HepG2 (cell line): Measurements from ENCODE around the gene GPAT3. TPM values are rescaled to one million over a fixed set of nuclear protein-coding genes. Genes with fewer than 3 reads are reported as not detected.

Source experiments
- ATAC-seq: fragments of 200-7000 bp; cut with Tn5 transposase; 3 replicates; pipeline ENCODE4 v1.9.1; 2020; ENCODE audit warnings: mild to moderate bottlenecking, moderate library complexity
- BruUV-seq: library from RNA; stranded (reverse); fragments of 400-500 nt; replicated peaks from 2 replicates; lab custom pipeline; 2021; lab: Mats Ljungman, UMichigan
- CTCF ChIA-PET: fragments of 300-600 bp; formaldehyde crosslinking; extraction: SDS; loops from one replicate; lab custom pipeline; 2021; ENCODE audit warnings: low total read pairs, inconsistent platforms, low intra/inter-chr PET ratio; lab: Yijun Ruan, JAX
- POLR2A ChIA-PET: fragments of 350-600 bp; sonication (Branson Sonifier 250); formaldehyde crosslinking; loops from one replicate; lab custom pipeline; 2020; ENCODE audit warnings: antibody characterized with exemption, inconsistent platforms; lab: Yijun Ruan, JAX
- DNase-seq: peaks from one replicate; pipeline ENCODE4 v3.0.0-alpha.2; 2015; ENCODE audit warnings: low spot score
- FAIRE-seq: peaks from 3 replicates; lab custom pipeline; 2011; peaks lifted over from hg19 to GRCh38; lab: Jason Lieb, UNC
- H2AFZ ChIP-seq: one replicate; pipeline ENCODE4 v1.6.1; 2011; ENCODE audit warnings: low read length, inconsistent platforms
- H3K27ac ChIP-seq: fragments of 300-600 bp; 3 replicates; pipeline ENCODE4 v1.8.0; 2011; ENCODE audit warnings: mixed run types, mild to moderate bottlenecking, mixed read lengths, low read length, inconsistent platforms; ENCODE audit not compliant: insufficient read depth; ENCODE audit errors: extremely low read length
- H3K27me3 ChIP-seq, 2 experiments: fragments of 200-600 bp in 1 of 2; 2 replicates in 1 of 2; 3 replicates in 1 of 2; pipeline versions ENCODE4 v1.6.0 to v1.8.0; 2011; ENCODE audit warnings: low read length in 2 of 2, mild to moderate bottlenecking in 2 of 2, moderate library complexity in 2 of 2, inconsistent platforms in 1 of 2; ENCODE audit not compliant: insufficient read depth in 2 of 2, control insufficient read depth in 1 of 2
- H3K36me3 ChIP-seq, 2 experiments: fragments of 200-600 bp in 1 of 2; replicated peaks in 1 of 2; 2 replicates in 1 of 2; 3 replicates in 1 of 2; pipeline versions ENCODE4 v1.5.1 to v1.8.0; 2011; ENCODE audit warnings: low read length in 2 of 2, inconsistent platforms in 1 of 2; ENCODE audit not compliant: insufficient read depth in 2 of 2, control insufficient read depth in 1 of 2
- H3K4me1 ChIP-seq: 2 replicates; pipeline ENCODE4 v1.5.1; 2012; ENCODE audit warnings: low read length, inconsistent platforms; ENCODE audit not compliant: insufficient read depth
- H3K4me2 ChIP-seq: 2 replicates; pipeline ENCODE4 v1.6.0; 2011; ENCODE audit warnings: low read depth, low read length, inconsistent platforms
- H3K4me3 ChIP-seq, 3 experiments: fragments of 200-600 bp in 1 of 3; sonication (generic), shearing (Covaris generic) in 1 of 3; replicated peaks in 1 of 3; 2 replicates each; pipeline ENCODE4 v1.5.1; 2011 to 2016; ENCODE audit warnings: low read length in 3 of 3, inconsistent platforms in 2 of 3, low read depth in 2 of 3, mild to moderate bottlenecking in 2 of 3, control low read depth in 1 of 3, mixed read lengths in 1 of 3; ENCODE audit not compliant: insufficient read depth in 1 of 3
- H3K79me2 ChIP-seq: one replicate; pipeline ENCODE4 v1.6.1; 2011; ENCODE audit warnings: low read length, inconsistent platforms; ENCODE audit not compliant: insufficient read depth
- H3K9ac ChIP-seq: 2 replicates; pipeline ENCODE4 v1.6.0; 2011; ENCODE audit warnings: mild to moderate bottlenecking, low read depth, low read length, inconsistent platforms; ENCODE audit not compliant: insufficient read depth
- H3K9me3 ChIP-seq: 2 replicates; pipeline ENCODE4 v1.5.1; 2012; ENCODE audit warnings: mild to moderate bottlenecking, low read length
- H4K20me1 ChIP-seq: 2 replicates; pipeline ENCODE4 v1.6.0; 2011; ENCODE audit warnings: inconsistent platforms, mild to moderate bottlenecking, low read length, moderate library complexity; ENCODE audit not compliant: insufficient read depth
- ATF1 ChIP-seq: IDR thresholded peaks from 2 replicates; pipeline ENCODE4 v1.6.1; 2016; ENCODE audit warnings: mild to moderate bottlenecking, control low read depth
- CEBPG ChIP-seq: IDR thresholded peaks from 2 replicates; pipeline ENCODE4 v1.6.1; 2016
- DNMT1 ChIP-seq: sonication (generic); formaldehyde crosslinking; IDR thresholded peaks from 2 replicates; pipeline ENCODE4 v1.5.1; 2020; ENCODE audit warnings: mild to moderate bottlenecking, missing genetic modification reagents
- EEA1 ChIP-seq: sonication (generic); formaldehyde crosslinking; IDR thresholded peaks from 2 replicates; pipeline ENCODE4 v1.5.1; 2020; ENCODE audit warnings: mild to moderate bottlenecking, missing genetic modification reagents, borderline replicate concordance
- ETV6 ChIP-seq: sonication (generic); formaldehyde crosslinking; conservative IDR thresholded peaks from 2 replicates; pipeline ENCODE4 v1.4.0; 2020; ENCODE audit warnings: missing genetic modification reagents
- FOXA1 ChIP-seq, 2 experiments: fragments of 450-650 bp in 1 of 2; sonication (generic) in 1 of 2; formaldehyde crosslinking in 1 of 2; IDR thresholded peaks; 2 replicates each; pipeline versions ENCODE4 v1.4.0 to v1.6.1; 2016 to 2020; ENCODE audit warnings: missing genetic modification reagents in 1 of 2
- KAT8 ChIP-seq: IDR thresholded peaks from 2 replicates; pipeline ENCODE4 v1.6.1; 2016; ENCODE audit warnings: missing genetic modification reagents, missing compliant biosample characterization
- MAZ ChIP-seq, 2 experiments: sonication (generic) in 1 of 2; formaldehyde crosslinking in 1 of 2; IDR thresholded peaks; 2 replicates each; pipeline versions ENCODE4 v1.5.0 to v1.6.1; 2012 to 2020; ENCODE audit warnings: low read depth in 2 of 2, mild to moderate bottlenecking in 2 of 2, borderline replicate concordance in 1 of 2, improper control_type of control experiment in 1 of 2, low read length in 1 of 2, missing genetic modification reagents in 1 of 2, moderate library complexity in 1 of 2
- NAIF1 ChIP-seq: sonication (generic); formaldehyde crosslinking; IDR thresholded peaks from 2 replicates; pipeline ENCODE4 v1.5.0; 2020; ENCODE audit warnings: mild to moderate bottlenecking, missing genetic modification reagents, borderline replicate concordance
- NR1H2 ChIP-seq: sonication (generic); formaldehyde crosslinking; IDR thresholded peaks from 2 replicates; pipeline ENCODE4 v1.8.1; 2022; ENCODE audit warnings: low read depth, missing genetic modification reagents, borderline replicate concordance
- TBL1XR1 ChIP-seq: fragments of 150-350 bp; IDR thresholded peaks from 2 replicates; pipeline ENCODE4 v1.6.1; 2014; ENCODE audit warnings: borderline replicate concordance, low read length; ENCODE audit not compliant: partially characterized antibody
- TMF1 ChIP-seq: sonication (generic); formaldehyde crosslinking; IDR thresholded peaks from 2 replicates; pipeline ENCODE4 v1.8.1; 2022; ENCODE audit warnings: low read depth, missing genetic modification reagents
- ZKSCAN1 ChIP-seq: fragments of 150-350 bp; IDR thresholded peaks from 2 replicates; pipeline ENCODE4 v1.6.1; 2014; ENCODE audit warnings: low read length
- ZNF629 ChIP-seq: sonication (generic); formaldehyde crosslinking; conservative IDR thresholded peaks from 2 replicates; pipeline ENCODE4 v1.5.0; 2020; ENCODE audit warnings: missing genetic modification reagents
- ZNF749 ChIP-seq: sonication (generic); formaldehyde crosslinking; IDR thresholded peaks from 2 replicates; pipeline ENCODE4 v1.8.0; 2022; ENCODE audit warnings: mild to moderate bottlenecking, missing genetic modification reagents, moderate library complexity, borderline replicate concordance
- ZNF773 ChIP-seq: sonication (generic); formaldehyde crosslinking; IDR thresholded peaks from 2 replicates; pipeline ENCODE4 v1.4.0; 2020; ENCODE audit warnings: missing genetic modification reagents, borderline replicate concordance
- WGBS: methylation state at CpG from one replicate; pipeline ENCODE4 v1.1.6; 2017; ENCODE audit warnings: low lambda C conversion rate; 5-methylcytosine and 5-hydroxymethylcytosine counted together
- in situ Hi-C: cut with HindIII; loops from 2 replicates; pipeline ENCODE4 v1.10.0; 2017; ENCODE audit warnings: low pct_unique_long_range_greater_than_20kb; ENCODE audit not compliant: extremely low pct_ligation_motif_present
- intact Hi-C: fragments of 100-400 bp; cut with micrococcal nuclease; formaldehyde crosslinking; loops from one replicate; pipeline ENCODE4 v1.10.0; 2022; ENCODE audit not compliant: unreplicated experiment
- polyA plus RNA-seq, 8 experiments: library from polyadenylated mRNA; depleted of rRNA in 3 of 8; stranded (reverse) in 7 of 8; unstranded in 1 of 8; fragments of >200 nt; fragmentation: Illumina TruSeq in 4 of 8; extraction: Trizol in 4 of 8; gene quantifications; 2 replicates each; pipeline versions ENCODE4 v1.2.1 to v1.2.3, GENCODE V29; 2011 to 2016; ENCODE audit warnings: low read depth in 4 of 8, missing spikeins in 1 of 8, mixed read lengths in 1 of 8; ENCODE audit not compliant: insufficient read depth in 1 of 8
- total RNA-seq, 5 experiments: library from RNA; depleted of rRNA; stranded (reverse); fragments of >200 nt; fragmentation: Illumina TruSeq; extraction: Trizol; gene quantifications; 2 replicates each; pipeline ENCODE4 v1.2.3, GENCODE V29; 2016; ENCODE audit warnings: low read depth in 1 of 5
- TF ChIP-seq, protein P1 (sequence below): IDR thresholded peaks from 2 replicates; pipeline ENCODE4 v1.6.1; 2016; ENCODE audit warnings: low read depth, missing genetic modification reagents, missing compliant biosample characterization
- TF ChIP-seq, protein P2 (sequence below): sonication (generic); formaldehyde crosslinking; conservative IDR thresholded peaks from 2 replicates; pipeline ENCODE4 v1.4.0; 2020; ENCODE audit warnings: mild to moderate bottlenecking, missing genetic modification reagents, moderate library complexity

Gene GPAT3
- total and polyA plus RNA-seq, 2 of the 13 experiments (the other 11 are each of a cell fraction or from before 2014, with no cell fraction given): 2.4 to 2.6 TPM

DNA sequence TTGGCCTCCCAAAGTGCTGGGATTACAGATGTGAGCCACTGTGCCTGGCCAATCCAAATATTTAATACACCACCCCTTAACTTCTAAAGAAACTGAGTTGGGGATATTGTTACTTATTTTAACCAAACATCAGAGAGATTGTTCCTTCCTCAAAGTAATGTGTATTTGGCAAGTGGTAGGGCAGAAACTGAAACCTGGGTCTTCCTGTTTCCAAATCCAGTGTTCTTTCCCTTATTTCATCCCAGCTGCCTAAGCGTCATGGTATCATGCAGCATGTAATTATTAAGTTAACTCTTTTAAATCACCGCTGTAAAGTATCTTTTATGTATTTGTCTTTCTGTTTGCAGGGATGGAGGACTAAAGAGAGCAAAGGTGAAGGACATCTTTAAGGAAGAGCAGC lies 68.4 kb downstream of the GPAT3 start:
- WGBS: 96% methylated on average over 2 of the region's 2 CpGs
- FAIRE-seq (no peak), DNase-seq (no peak), ATAC-seq (no peak)
- Histone ChIP-seq H3K4me3 (no peak overlapping the region), H3K9ac (no peak overlapping the region), H2AFZ (no peak overlapping the region), H3K27ac (no peak overlapping the region), H3K4me1 (peaks cover 39% of the 10 kb centered on the region), H3K79me2 (no peaks in the 10 kb centered on the region), H3K4me2 (no peak overlapping the region), H4K20me1 (no peaks in the 10 kb centered on the region), H3K27me3 (no peaks in the 10 kb centered on the region; a peak in 1 of 5 replicates), H3K9me3 (no peaks in the 10 kb centered on the region), H3K36me3 (no peaks in the 10 kb centered on the region)
- ChIA-PET CTCF (no interaction called here), POLR2A (no interaction called here)
- no TSS peak for BruUV-seq
- in situ Hi-C loops (no loop called here), intact Hi-C loops (no loop called here)
- TF ChIP-seq TBL1XR1: no peak
- TF ChIP-seq, protein P1, sequence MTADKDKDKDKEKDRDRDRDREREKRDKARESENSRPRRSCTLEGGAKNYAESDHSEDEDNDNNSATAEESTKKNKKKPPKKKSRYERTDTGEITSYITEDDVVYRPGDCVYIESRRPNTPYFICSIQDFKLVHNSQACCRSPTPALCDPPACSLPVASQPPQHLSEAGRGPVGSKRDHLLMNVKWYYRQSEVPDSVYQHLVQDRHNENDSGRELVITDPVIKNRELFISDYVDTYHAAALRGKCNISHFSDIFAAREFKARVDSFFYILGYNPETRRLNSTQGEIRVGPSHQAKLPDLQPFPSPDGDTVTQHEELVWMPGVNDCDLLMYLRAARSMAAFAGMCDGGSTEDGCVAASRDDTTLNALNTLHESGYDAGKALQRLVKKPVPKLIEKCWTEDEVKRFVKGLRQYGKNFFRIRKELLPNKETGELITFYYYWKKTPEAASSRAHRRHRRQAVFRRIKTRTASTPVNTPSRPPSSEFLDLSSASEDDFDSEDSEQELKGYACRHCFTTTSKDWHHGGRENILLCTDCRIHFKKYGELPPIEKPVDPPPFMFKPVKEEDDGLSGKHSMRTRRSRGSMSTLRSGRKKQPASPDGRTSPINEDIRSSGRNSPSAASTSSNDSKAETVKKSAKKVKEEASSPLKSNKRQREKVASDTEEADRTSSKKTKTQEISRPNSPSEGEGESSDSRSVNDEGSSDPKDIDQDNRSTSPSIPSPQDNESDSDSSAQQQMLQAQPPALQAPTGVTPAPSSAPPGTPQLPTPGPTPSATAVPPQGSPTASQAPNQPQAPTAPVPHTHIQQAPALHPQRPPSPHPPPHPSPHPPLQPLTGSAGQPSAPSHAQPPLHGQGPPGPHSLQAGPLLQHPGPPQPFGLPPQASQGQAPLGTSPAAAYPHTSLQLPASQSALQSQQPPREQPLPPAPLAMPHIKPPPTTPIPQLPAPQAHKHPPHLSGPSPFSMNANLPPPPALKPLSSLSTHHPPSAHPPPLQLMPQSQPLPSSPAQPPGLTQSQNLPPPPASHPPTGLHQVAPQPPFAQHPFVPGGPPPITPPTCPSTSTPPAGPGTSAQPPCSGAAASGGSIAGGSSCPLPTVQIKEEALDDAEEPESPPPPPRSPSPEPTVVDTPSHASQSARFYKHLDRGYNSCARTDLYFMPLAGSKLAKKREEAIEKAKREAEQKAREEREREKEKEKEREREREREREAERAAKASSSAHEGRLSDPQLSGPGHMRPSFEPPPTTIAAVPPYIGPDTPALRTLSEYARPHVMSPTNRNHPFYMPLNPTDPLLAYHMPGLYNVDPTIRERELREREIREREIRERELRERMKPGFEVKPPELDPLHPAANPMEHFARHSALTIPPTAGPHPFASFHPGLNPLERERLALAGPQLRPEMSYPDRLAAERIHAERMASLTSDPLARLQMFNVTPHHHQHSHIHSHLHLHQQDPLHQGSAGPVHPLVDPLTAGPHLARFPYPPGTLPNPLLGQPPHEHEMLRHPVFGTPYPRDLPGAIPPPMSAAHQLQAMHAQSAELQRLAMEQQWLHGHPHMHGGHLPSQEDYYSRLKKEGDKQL: no peak
- TF ChIP-seq ATF1 (CRISPR knock-in tag): no peak
- no peak for TF ChIP-seq FOXA1 (IDR thresholded peaks at IDR 0.05)
- no peak for TF ChIP-seq FOXA1 (CRISPR knock-in tag; IDR thresholded peaks at IDR 0.05)
- no peak for TF ChIP-seq ZKSCAN1
- TF ChIP-seq ZNF773 (CRISPR knock-in tag): no peak
- TF ChIP-seq ZNF629 (CRISPR knock-in tag): no peak
- no peak for TF ChIP-seq ZNF749 (CRISPR knock-in tag)
- no peak for TF ChIP-seq CEBPG (CRISPR knock-in tag)
- TF ChIP-seq ETV6 (CRISPR knock-in tag): no peak
- TF ChIP-seq DNMT1: no peak
- no peak for TF ChIP-seq NAIF1 (CRISPR knock-in tag)
- no peak for TF ChIP-seq TMF1
- no peak for TF ChIP-seq KAT8 (CRISPR knock-in tag)
- TF ChIP-seq, protein P2, sequence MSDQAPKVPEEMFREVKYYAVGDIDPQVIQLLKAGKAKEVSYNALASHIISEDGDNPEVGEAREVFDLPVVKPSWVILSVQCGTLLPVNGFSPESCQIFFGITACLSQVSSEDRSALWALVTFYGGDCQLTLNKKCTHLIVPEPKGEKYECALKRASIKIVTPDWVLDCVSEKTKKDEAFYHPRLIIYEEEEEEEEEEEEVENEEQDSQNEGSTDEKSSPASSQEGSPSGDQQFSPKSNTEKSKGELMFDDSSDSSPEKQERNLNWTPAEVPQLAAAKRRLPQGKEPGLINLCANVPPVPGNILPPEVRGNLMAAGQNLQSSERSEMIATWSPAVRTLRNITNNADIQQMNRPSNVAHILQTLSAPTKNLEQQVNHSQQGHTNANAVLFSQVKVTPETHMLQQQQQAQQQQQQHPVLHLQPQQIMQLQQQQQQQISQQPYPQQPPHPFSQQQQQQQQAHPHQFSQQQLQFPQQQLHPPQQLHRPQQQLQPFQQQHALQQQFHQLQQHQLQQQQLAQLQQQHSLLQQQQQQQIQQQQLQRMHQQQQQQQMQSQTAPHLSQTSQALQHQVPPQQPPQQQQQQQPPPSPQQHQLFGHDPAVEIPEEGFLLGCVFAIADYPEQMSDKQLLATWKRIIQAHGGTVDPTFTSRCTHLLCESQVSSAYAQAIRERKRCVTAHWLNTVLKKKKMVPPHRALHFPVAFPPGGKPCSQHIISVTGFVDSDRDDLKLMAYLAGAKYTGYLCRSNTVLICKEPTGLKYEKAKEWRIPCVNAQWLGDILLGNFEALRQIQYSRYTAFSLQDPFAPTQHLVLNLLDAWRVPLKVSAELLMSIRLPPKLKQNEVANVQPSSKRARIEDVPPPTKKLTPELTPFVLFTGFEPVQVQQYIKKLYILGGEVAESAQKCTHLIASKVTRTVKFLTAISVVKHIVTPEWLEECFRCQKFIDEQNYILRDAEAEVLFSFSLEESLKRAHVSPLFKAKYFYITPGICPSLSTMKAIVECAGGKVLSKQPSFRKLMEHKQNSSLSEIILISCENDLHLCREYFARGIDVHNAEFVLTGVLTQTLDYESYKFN: no peak
- TF ChIP-seq MAZ (IDR thresholded peaks at IDR 0.05; ENCODE audit: borderline replicate concordance, low read depth, low read length): no peak
- TF ChIP-seq MAZ (CRISPR knock-in tag; IDR thresholded peaks at IDR 0.05; ENCODE audit: low read depth): no peak
- no peak for TF ChIP-seq NR1H2 (CRISPR knock-in tag)
- TF ChIP-seq EEA1 (CRISPR knock-in tag): no peak
